GM21619 (cell line): ENCODE data around the gene PSD.

Experiments
- ATAC-seq: cut with Tn5 transposase; IDR thresholded peaks from one replicate; pipeline ENCODE4 v1.9.1; 2021; ENCODE audit not compliant: unreplicated experiment

PSD gene

DNA sequence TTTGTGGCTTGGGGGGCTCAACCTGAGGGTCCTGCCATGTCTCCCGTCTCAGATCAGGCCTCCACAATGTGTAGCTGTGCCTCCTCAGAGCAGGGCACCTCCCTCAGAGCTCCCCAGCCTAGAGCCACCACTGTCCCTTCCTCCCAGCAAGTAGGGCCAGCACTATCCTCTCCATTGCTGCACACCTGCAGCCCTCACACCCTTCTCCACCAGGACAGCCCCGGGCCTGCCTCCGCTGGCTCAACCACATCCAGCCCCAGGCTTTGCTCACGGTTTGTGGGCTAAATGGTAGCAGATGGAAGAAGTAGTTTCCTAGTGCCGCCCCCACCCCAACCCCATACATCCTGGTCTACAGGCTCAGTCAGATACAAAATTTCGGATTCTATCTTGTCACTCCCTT, 13.0 kb downstream of the PSD start:
- no peak for ATAC-seq

DNA sequence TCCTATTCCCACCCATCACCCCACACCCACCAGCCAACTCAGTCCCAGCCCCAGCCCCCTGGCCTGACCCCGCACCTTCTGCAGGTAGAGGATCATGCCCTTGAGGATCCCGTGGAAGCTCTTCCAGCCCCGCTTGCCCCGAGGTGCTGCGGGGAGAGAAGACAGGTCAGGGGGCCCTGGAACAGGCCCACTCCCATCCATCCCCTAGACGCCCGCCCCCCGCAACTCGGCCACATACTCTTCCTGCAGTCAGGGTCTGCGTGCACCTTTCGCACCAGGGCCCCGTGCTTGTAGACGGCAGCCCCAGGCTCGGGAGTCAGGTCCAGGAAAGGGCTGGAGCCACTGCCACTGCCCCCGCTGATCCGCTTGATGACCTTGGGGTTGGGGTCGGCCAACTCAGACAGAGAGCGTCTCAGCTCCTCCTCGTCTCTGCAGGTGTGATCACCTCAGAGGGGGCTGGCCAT, 13.4 kb downstream of the PSD start:
- ATAC-seq = no peak

DNA sequence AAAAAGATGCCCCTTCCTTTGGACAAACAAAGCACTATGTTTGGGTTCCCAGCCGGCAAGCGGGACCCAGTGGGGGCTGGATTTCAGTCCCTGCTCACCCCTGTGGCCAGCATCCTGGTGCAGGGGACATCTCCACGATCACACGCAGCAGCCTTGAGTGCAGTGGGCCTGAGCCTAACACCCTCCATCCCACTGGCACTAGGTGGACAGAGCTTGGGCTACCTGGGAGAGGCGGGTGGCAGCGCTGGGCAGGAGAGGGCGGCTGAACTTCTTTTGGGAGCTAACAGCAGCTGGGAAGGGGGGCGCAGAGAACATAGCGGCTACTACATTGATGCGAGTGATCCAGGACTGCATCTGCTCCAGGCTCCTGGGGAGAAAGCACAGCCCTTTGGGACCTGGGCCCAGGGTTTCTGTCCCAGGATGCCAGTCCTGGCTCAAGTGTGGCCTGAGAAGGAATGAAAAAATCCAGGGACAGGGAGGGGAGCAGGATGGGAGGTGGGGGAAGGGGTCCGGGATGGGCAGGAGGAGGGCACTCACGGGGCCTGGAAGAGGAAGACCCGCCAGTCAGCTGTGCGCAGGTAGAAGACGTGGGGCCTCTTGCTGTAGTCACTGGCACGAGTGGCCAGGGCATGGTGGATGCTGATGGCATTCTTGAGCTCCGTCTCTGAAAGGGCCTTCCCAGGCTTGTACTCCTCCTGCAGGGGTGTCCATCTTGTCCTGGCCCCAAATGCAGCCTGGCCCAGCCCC, 14.1 kb downstream of the PSD start:
- ATAC-seq = no peak

DNA sequence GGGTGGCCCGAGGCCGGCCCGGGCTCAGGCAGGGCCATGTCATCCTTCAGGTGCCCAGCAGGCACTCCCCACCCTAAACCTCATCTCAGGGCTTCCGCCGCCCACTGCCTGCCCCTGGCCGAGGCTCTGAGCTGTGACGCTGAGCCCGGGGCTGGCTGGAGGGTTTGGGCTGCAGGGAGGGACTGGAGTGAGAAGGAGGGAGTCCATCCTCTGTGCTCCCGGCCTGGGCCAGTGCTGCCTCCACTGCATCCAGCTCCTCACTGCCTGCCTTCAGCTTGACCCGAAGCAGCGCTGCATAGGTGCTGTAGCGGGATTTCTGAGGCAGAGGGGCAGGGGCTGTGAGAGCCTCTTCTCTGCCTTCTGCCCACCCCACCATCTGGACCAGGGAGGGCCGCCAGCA, 15.5 kb downstream of the PSD start:
- ATAC-seq = no peak

DNA sequence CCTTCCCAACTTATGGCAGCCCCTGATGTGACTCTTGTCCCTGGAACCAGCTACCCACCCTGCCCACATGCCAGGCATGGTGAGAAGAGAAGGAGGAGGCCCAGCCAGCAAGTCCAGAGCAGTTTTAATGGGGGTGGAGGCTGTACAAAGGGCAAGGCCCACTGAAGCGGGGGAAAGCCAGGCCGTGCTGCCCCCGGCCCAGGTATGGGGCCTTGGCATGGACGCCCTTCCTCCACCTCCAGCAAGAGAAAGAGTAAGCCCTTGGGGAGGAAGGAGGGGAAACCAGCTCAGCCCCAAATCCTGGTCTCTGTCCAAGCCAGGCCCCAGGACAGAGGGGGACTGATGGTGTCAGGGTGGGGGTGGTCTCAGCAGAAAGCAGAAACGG, 16.1 kb downstream of the PSD start:
- ATAC-seq = no peak

DNA sequence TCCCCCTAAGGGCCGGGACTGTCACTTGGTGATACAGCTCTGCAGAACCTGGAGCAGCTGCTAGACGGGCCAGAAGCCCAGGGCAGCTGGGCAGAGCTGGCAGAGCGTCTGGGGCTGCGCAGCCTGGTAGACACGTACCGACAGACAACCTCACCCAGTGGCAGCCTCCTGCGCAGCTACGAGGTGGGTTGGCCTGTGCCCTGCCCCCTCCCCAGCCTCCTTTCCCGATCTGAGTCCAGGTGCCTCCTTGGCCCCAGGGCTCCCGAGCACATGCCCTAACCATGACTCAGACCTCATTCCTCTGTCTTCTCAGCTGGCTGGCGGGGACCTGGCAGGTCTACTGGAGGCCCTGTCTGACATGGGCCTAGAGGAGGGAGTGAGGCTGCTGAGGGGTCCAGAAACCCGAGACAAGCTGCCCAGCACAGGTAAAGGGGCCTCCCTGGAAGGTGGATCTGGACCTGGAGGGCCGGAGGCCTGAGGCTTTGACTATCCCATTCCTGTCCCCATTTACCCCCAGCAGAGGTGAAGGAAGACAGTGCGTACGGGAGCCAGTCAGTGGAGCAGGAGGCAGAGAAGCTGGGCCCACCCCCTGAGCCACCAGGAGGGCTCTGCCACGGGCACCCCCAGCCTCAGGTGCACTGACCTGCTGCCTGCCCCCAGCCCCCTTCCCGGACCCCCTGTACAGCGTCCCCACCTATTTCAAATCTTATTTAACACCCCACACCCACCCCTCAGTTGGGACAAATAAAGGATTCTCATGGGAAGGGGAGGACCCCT, 16.7 kb downstream of the PSD start:
- ATAC-seq = no peak

DNA sequence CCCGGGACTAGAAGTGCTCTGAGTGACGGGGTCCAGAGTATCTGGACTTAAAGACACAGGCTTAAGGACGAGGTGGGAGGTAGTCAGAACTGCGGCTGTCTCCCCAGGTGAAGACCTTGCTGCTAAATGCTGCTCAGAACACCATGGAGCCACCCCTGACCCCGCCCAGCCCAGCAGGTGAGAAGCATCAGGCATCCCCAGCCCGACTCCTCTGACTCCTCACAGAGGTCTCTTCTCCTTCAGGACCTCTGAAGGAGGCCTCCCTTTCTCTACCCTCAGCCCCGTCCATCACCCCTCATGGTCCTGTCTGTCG, 17.3 kb downstream of the PSD start:
- ATAC-seq = no peak

DNA sequence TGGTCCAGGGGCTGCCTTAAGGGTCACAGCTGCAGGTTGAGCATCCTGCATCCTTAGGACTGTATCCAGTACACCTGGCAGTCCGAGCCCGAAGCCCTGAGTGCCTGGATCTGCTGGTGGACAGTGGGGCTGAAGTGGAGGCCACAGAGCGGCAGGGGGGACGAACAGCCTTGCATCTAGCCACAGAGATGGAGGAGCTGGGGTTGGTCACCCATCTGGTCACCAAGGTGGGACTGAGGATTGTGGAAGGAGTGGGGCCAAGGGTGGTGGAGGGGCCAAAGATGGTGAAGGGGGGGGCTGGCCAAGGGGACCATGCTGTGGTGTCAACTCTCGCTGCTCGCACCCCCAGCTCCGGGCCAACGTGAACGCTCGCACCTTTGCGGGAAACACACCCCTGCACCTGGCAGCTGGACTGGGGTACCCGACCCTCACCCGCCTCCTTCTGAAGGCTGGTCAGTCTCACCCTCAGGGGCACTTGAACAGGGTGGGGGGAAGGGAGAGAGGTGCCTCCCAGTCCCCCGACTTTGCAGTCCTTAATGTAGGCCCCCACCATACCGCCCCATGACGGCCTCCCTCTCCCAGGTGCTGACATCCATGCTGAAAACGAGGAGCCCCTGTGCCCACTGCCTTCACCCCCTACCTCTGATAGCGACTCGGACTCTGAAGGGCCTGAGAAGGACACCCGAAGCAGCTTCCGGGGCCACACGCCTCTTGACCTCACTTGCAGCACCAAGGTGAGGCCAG, 17.8 kb downstream of the PSD start:
- no peak for ATAC-seq

DNA sequence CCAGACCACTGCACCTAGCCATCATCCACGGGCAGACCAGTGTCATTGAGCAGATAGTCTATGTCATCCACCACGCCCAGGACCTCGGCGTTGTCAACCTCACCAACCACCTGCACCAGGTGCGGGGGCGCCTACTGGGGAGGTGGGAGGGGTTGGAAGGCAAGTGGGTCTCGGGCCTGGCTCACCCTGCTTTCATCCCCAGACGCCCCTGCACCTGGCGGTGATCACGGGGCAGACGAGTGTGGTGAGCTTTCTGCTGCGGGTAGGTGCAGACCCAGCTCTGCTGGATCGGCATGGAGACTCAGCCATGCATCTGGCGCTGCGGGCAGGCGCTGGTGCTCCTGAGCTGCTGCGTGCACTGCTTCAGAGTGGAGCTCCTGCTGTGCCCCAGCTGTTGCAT, 18.5 kb downstream of the PSD start:
- no peak for ATAC-seq

DNA sequence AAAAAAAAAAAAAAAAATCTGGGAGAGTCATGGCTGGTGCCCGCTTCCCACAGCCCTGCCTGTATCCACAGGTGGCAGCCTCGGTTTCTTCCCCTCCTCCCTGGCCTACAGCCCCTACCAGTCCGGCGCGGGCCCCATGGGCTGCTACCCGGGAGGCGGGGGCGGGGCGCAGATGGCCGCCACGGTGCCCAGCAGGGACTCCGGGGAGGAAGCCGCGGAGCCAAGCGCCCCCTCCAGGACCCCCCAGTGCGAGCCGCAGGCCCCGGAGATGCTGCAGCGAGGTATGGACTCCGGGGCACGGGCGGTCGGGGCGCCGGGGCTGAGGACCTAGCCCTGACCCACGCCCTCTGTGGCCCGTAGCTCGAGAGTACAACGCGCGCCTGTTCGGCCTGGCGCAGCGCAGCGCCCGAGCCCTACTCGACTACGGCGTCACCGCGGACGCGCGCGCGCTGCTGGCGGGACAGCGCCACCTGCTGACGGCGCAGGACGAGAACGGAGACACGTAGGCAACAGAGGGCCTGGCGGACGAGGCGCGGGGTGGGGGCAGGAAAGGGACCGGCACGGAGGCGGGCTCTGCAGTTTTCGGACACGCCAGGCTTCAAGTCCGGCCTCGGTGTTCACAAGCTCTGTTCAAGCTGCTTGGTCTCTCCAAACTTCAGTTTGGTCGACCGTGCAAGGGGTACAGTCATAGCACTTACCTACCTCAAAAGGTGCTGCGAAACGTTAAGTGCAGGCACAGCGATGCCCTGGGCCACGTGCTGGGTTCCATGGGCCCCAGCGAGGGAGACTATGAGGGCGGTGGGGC, 19.2 kb downstream of the PSD start:
- peak; percentile 43 for ATAC-seq

DNA sequence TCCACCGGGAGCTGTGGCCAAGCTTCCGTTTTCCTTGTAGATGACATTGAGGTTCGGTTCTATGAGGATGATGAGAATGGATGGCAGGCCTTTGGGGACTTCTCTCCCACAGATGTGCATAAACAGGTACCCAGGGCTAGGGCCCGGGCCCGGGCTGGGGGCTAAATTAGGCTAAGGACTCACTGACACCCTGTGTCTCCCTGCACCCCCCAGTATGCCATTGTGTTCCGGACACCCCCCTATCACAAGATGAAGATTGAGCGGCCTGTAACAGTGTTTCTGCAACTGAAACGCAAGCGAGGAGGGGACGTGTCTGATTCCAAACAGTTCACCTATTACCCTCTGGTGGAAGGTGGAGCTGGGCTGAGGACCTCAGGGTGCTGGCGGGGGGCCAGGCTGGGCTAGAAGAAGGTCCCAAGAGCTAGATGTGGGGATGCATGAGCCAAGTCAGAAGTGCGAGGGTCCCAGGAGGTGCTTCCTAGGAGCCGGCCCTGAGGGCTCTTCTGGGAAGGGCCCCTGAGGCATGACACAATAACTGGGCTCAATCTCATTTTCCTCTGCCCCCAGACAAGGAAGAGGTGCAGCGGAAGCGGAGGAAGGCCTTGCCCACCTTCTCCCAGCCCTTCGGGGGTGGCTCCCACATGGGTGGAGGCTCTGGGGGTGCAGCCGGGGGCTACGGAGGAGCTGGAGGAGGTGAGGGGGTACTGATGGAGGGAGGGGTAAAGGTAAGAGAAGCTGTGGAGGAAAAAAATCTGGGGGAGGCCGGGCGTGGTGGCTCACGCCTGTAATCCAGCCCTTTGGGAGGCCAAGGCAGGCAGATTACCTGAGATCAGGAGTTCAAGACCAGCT, 20.2 kb downstream of the PSD start:
- no peak for ATAC-seq

DNA sequence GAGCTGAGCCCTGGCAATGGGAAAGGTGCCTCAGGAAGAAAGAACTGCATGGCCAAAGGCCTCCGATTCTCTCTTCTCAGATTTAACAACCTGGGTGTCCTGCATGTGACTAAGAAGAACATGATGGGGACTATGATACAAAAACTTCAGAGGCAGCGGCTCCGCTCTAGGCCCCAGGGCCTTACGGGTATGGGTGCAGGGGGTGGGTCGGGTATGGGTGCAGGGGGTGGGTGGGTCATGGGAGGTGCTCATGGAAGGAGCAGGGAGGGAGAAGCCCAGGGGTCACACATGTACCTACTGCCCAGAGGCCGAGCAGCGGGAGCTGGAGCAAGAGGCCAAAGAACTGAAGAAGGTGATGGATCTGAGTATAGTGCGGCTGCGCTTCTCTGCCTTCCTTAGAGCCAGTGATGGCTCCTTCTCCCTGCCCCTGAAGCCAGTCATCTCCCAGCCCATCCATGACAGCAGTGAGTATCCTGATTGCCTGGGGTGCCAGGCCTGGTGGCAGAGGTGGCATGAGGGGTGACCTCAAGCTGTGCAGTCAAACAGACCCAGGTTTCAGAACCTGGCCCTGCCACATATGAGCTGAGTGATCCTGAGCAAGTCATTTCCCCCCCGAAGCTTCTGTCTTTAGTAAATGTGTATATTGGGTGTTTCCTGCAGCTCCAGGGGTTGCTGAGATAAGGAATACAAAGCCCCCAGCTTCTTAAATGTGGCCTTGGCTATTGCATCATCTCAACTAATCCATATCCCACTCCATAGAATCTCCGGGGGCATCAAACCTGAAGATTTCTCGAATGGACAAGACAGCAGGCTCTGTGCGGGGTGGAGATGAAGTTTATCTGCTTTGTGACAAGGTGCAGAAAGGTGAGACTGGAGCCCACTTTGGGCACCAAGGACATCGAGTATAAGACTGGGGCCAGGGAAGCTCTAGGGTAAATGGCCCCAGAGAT, 21.1 kb downstream of the PSD start:
- no peak for ATAC-seq

DNA sequence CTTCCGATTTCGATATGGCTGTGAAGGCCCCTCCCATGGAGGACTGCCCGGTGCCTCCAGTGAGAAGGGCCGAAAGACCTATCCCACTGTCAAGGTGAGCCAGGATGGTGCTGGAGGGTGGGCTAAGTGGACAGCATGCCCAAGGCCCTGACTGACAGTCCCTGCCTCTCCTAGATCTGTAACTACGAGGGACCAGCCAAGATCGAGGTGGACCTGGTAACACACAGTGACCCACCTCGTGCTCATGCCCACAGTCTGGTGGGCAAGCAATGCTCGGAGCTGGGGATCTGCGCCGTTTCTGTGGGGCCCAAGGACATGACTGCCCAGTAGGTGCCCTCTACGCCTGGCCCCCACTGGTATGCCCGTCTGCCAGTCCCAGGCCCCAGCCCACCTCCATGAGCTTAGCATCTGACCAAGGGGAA, 21.8 kb downstream of the PSD start:
- ATAC-seq = no peak

DNA sequence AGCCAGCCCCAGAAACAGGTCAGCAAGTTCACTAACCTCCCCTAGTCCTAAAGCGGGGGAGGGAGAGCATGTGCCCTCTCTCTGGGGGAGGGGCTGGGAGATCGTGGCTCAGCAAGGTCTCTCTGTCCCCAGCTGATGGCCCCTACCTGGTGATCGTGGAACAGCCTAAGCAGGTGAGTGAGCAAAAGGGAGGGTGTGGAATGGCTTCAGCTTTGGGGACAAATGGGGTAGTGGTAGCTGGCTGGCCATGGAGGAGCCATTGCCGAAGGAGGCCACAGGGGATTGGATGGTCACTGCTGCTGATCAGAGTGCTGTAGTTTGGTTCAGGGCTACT, 22.3 kb downstream of the PSD start:
- ATAC-seq = no peak

DNA sequence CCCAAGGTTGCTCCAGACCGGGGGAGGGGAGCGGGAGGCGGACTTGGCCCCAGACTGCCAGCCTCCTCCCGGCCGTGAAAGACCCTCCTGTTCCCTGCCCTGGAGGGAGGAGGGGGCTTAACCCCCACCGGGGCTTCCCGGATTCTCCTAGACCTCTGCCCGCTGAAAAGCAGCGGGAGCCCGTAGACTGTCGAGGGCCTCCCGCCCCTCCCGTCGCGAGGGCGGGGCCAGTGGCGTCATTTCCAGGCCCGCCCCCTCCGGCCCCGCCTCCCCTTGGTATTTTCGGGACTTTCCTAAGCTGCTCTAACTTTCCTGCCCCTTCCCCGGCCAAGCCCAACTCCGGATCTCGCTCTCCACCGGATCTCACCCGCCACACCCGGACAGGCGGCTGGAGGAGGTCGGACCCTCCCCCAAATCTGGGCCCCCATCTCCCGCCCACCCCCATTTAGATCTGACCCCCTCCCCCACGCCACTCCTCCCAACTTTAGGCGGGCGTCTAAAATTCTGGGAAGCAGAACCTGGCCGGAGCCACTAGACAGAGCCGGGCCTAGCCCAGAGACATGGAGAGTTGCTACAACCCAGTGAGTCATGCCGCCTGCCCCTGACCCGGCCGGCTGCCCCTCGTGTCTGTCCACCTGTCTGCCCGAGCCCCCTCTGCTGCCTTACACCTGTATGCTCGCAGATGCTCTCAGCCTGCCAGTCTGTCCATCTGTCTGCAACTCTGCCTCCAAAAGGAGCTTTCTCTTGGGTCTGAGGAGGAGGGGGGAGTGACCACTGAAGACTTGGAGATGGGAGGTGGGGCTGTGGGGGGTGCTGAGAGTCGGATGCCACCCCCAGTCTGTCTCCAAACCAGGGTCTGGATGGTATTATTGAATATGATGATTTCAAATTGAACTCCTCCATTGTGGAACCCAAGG, 22.9 kb downstream of the PSD start, which contains the start of gene NFKB2:
TSS of gene NFKB2 (plus strand) at position 306 of the 917 bp plus-strand sequence. CDS start at position 561, 255 bp downstream.
- peak; percentile 24 for ATAC-seq

DNA sequence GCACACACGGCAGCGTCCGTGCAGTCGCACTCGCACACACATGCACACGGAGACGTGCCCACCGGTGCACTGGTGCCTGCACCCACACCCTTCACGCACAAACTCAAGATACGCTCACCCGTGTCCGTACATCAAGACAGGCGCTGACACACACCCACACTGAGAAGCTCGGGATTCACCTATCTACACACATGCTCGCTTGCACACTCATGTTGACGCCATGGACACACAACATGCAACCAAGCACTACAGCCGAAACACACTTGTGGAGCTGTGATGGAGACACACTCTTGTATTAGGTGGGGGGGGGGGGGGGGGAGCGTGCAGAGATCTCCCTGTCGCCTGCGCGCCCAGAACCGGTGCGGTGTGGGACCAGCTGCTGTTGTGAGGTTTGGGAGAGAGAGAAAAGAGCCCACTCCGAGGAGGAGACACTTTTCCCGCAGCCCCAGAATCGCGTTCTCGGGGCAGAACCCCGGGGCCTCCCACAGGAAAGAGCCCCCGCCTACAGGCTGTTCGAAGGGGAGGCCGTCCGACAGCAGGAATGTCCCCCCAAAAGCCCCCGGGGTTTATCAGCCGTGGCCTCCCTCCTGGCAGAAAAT, 23.7 kb downstream of the PSD start:
- ATAC-seq = no peak

DNA sequence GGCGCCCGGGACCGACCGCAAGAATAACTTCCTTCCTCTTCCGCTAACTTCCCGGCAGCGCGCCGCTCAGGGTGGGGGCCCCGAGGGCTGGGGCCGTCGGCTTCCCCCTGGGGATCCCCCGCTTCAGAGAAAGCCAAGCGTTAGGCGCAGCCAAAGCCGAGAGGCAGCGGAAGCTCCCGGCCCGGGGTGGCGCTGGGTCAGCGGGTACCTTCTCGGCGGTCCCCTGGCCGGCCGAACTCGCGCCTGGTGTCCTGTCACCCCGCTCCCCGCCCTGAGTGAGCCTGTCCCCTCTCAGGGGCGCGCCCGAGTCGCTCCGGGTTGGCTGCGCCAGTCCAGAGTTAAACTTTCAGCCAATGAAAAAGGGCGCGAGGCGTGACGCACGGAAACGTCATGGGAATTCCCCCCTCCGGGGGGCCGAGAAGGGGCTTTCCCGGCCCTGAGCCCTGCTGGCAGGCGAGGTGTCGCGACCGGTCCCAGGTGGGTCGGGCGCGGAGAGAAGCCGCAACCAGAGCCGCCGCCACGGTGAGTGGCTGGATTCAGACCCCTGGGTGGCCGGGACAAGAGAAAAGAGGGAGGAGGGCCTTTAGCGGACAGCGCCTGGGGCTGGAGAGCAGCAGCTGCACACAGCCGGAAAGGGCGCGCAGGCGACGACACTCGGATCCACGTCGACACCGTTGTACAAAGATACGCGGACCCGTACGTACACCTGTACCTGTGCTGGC, 24.3 kb downstream of the PSD start:
- ATAC-seq = peak; percentile 74
